Keratinocyte (primary cell): ENCODE results near the gene NQO2.

Experiments used
- CTCF ChIP-seq, 3 experiments: IDR thresholded peaks in 1 of 3; conservative IDR thresholded peaks in 1 of 3; optimal IDR thresholded peaks in 1 of 3; 2 replicates in 2 of 3; 3 replicates in 1 of 3; pipeline versions ENCODE3 to v1.5.1; 2011; ENCODE audit warnings: low read length in 3 of 3, mild to moderate bottlenecking in 3 of 3, moderate library complexity in 2 of 3, control low read depth in 1 of 3, inconsistent platforms in 1 of 3; ENCODE audit not compliant: insufficient read depth in 2 of 3; ENCODE audit errors: extremely low read depth in 1 of 3
- EZH2 ChIP-seq: IDR thresholded peaks from one replicate; pipeline ENCODE4 v1.6.1; 2012; ENCODE audit warnings: inconsistent platforms, mild to moderate bottlenecking, low read length, moderate library complexity

DNA sequence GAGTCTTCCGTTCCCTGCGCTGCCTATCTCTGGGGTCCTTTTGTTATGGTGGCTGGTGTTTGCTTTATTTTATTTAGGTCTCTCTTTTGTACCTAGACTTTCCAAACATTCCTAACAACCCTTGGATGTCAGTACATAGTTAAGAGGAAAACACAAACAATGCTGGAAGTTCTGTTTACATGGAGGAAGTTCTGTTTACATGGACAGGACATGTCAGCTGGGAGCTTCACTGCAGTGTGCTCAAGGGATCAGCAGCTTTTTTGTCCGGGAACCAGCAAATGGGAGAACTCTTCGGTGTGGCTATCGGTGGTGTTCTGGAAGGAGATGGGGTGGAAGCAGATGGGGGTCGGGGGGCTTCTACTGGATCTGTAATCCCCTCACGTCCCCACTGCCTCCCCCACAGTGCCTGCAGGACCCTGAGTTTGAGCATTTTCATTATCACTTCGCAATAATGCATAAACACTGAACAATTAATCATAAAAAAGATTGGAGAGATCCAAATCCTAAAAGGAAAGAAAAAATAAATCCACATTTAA, 31.0 kb upstream of the NQO2 start:
- TF ChIP-seq EZH2 (no peak), CTCF (optimal IDR thresholded peaks at IDR 0.05 in 1 of 3, IDR thresholded peaks at IDR 0.05 in 1 of 3, conservative IDR thresholded peaks at IDR 0.05 in 1 of 3; ENCODE audit: extremely low read depth in 1 of 3, insufficient read depth in 2 of 3, low read length in 3 of 3) (no peak)
